C4-2B (cell line): Measurements from ENCODE around the gene GYS1.
"Not testable (repeated sequence)": the region's sequence is repeated elsewhere in the genome, so short reads cannot be mapped to it uniquely, and the experiment has no call there.

Experiments used
- H3K27ac ChIP-seq: fragments of 450-650 bp; 2 replicates; pipeline ENCODE4 v1.5.1; 2017
- CTCF ChIP-seq: fragments of 450-650 bp; conservative IDR thresholded peaks from 2 replicates; pipeline ENCODE4 v1.5.1; 2017; ENCODE audit warnings: mild to moderate bottlenecking
- ZFX ChIP-seq: fragments of 450-650 bp; IDR thresholded peaks from 2 replicates; pipeline ENCODE4 v1.6.1; 2017

Gene GYS1

GRCh38 chr19:48926909-48927308 lies 66.2 kb downstream of the GYS1 start:
- H3K27ac ChIP-seq = no peak overlapping the region; the same call in 1 of the 2 replicates
- no peak for TF ChIP-seq CTCF
- no peak for TF ChIP-seq ZFX

- H3K27ac ChIP-seq = not testable (repeated sequence)
These were observed 67.2 kb downstream of the GYS1 start for GRCh38 chr19:48925890-48926289.

- TF ChIP-seq CTCF = no peak
- TF ChIP-seq ZFX = no peak
- H3K27ac ChIP-seq = no peak overlapping the region
These were observed 67.8 kb downstream of the GYS1 start for GRCh38 chr19:48925240-48925843.

- TF ChIP-seq ZFX (no peak), CTCF (no peak)
- H3K27ac ChIP-seq = no peak overlapping the region
These were observed 70.3 kb downstream of the GYS1 start for GRCh38 chr19:48922548-48923490.

GRCh38 chr19:48921721-48922500 lies 71.2 kb downstream of the GYS1 start:
- H3K27ac ChIP-seq = no peak overlapping the region
- no peak for TF ChIP-seq ZFX
- no peak for TF ChIP-seq CTCF

GRCh38 chr19:48920949-48921348 lies 72.2 kb downstream of the GYS1 start:
- no peak for TF ChIP-seq ZFX
- no peak for TF ChIP-seq CTCF
- H3K27ac ChIP-seq = no peak overlapping the region

- H3K27ac ChIP-seq = not testable (repeated sequence)
These were observed 73.8 kb downstream of the GYS1 start for GRCh38 chr19:48919271-48919670.

GRCh38 chr19:48918801-48919247 lies 74.3 kb downstream of the GYS1 start:
- TF ChIP-seq CTCF (no peak), ZFX (no peak)
- H3K27ac ChIP-seq = no peak overlapping the region
